Measurements from ENCODE around the gene CUX1. TPM values are rescaled to one million over a fixed set of nuclear protein-coding genes. Genes with fewer than 3 reads are reported as not detected.
A peak's percentile ranks its signal among the peaks of the same experiment; 100 is the strongest.

CUX1 gene
- total and polyA plus RNA-seq, 2 of the 13 experiments (the other 11 are each of a cell fraction or from before 2014, with no cell fraction given): 13.7 to 14.9 TPM

DNA sequence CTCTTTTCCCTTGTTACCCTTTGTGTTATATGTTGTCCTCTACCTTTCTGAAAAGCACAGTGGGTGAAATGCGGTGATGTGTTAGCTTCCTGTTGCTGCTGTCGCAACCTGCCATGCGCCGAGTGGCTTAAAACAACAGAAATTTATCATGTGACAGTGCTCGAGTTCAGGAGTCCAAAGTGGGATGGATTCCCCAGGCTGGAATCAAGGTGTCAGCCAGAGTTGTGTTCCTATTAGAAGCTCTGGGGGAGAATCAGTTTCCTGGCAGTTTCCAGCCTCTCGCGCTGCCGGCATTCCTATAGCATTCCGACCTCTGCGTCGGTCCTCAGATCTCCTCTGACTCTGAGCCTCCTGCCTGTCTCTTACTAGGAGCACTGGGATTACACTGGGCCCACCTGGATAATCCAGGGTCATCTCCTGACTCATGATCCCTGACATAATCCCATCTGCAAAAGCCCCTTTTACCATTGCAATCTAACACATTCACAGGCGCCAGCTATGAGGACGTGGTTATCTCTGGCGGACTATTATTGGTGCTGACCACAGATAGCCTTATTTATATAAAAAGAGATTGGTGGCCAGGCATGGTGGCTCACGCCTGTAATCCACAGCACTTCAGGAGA, 207.5 kb downstream of the CUX1 start (continued):
- TF ChIP-seq, protein P1, sequence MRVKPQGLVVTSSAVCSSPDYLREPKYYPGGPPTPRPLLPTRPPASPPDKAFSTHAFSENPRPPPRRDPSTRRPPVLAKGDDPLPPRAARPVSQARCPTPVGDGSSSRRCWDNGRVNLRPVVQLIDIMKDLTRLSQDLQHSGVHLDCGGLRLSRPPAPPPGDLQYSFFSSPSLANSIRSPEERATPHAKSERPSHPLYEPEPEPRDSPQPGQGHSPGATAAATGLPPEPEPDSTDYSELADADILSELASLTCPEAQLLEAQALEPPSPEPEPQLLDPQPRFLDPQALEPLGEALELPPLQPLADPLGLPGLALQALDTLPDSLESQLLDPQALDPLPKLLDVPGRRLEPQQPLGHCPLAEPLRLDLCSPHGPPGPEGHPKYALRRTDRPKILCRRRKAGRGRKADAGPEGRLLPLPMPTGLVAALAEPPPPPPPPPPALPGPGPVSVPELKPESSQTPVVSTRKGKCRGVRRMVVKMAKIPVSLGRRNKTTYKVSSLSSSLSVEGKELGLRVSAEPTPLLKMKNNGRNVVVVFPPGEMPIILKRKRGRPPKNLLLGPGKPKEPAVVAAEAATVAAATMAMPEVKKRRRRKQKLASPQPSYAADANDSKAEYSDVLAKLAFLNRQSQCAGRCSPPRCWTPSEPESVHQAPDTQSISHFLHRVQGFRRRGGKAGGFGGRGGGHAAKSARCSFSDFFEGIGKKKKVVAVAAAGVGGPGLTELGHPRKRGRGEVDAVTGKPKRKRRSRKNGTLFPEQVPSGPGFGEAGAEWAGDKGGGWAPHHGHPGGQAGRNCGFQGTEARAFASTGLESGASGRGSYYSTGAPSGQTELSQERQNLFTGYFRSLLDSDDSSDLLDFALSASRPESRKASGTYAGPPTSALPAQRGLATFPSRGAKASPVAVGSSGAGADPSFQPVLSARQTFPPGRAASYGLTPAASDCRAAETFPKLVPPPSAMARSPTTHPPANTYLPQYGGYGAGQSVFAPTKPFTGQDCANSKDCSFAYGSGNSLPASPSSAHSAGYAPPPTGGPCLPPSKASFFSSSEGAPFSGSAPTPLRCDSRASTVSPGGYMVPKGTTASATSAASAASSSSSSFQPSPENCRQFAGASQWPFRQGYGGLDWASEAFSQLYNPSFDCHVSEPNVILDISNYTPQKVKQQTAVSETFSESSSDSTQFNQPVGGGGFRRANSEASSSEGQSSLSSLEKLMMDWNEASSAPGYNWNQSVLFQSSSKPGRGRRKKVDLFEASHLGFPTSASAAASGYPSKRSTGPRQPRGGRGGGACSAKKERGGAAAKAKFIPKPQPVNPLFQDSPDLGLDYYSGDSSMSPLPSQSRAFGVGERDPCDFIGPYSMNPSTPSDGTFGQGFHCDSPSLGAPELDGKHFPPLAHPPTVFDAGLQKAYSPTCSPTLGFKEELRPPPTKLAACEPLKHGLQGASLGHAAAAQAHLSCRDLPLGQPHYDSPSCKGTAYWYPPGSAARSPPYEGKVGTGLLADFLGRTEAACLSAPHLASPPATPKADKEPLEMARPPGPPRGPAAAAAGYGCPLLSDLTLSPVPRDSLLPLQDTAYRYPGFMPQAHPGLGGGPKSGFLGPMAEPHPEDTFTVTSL (CRISPR knock-in tag; IDR thresholded peaks at IDR 0.05; ENCODE audit: borderline replicate concordance): peak; percentile 47; the same call in 1 of the 2 replicates
- TF ChIP-seq HOXD1 (CRISPR knock-in tag; IDR thresholded peaks at IDR 0.05) (0 out of 2 replicates have a peak, but pooled peaks have one; percentile 36), RBM39 (IDR thresholded peaks at IDR 0.05; ENCODE audit: low read depth, low read length, poor library complexity, severe bottlenecking) (no peak), ATF7-NPFF (CRISPR knock-in tag; IDR thresholded peaks at IDR 0.05; ENCODE audit: low read depth) (peak; percentile 57; the same call in 1 of the 2 replicates), RORA (CRISPR knock-in tag; IDR thresholded peaks at IDR 0.05) (no peak)
- TF ChIP-seq, protein P2, sequence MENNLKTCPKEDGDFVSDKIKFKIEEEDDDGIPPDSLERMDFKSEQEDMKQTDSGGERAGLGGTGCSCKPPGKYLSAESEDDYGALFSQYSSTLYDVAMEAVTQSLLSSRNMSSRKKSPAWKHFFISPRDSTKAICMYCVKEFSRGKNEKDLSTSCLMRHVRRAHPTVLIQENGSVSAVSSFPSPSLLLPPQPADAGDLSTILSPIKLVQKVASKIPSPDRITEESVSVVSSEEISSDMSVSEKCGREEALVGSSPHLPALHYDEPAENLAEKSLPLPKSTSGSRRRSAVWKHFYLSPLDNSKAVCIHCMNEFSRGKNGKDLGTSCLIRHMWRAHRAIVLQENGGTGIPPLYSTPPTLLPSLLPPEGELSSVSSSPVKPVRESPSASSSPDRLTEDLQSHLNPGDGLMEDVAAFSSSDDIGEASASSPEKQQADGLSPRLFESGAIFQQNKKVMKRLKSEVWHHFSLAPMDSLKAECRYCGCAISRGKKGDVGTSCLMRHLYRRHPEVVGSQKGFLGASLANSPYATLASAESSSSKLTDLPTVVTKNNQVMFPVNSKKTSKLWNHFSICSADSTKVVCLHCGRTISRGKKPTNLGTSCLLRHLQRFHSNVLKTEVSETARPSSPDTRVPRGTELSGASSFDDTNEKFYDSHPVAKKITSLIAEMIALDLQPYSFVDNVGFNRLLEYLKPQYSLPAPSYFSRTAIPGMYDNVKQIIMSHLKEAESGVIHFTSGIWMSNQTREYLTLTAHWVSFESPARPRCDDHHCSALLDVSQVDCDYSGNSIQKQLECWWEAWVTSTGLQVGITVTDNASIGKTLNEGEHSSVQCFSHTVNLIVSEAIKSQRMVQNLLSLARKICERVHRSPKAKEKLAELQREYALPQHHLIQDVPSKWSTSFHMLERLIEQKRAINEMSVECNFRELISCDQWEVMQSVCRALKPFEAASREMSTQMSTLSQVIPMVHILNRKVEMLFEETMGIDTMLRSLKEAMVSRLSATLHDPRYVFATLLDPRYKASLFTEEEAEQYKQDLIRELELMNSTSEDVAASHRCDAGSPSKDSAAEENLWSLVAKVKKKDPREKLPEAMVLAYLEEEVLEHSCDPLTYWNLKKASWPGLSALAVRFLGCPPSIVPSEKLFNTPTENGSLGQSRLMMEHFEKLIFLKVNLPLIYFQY (CRISPR knock-in tag; IDR thresholded peaks at IDR 0.05; ENCODE audit: borderline replicate concordance): no peak; the same call in 1 of the 2 replicates
